A549 (cell line): ENCODE results near the gene EPN2. TPM values are rescaled to one million over a fixed set of nuclear protein-coding genes. Genes with fewer than 3 reads are reported as not detected.

ENCODE experiments used
- ATAC-seq, 2 experiments: fragments of 200-7000 bp in 1 of 2; fragments of >200 bp in 1 of 2; cut with Nextera tagmentation in 1 of 2; cut with Tn5 transposase in 1 of 2; 3 replicates each; pipeline versions ENCODE4 v1.8.0 to v1.9.1; 2018 to 2020; ENCODE audit warnings: mild to moderate bottlenecking in 1 of 2, moderate library complexity in 1 of 2
- CTCF ChIA-PET: fragments of 300-600 bp; sonication (Branson Sonifier 250); formaldehyde crosslinking; extraction: SDS; loops from one replicate; lab custom pipeline; 2021; ENCODE audit warnings: antibody characterized with exemption, inconsistent platforms; lab: Yijun Ruan, JAX
- POLR2A ChIA-PET: fragments of 350-600 bp; formaldehyde crosslinking; extraction: SDS; loops from one replicate; lab custom pipeline; 2021; ENCODE audit warnings: antibody characterized with exemption, inconsistent platforms; lab: Yijun Ruan, JAX
- DNase-seq, 2 experiments: peaks; one replicate each; pipeline versions ENCODE4 v3.0.0 to v3.0.0-alpha.2; 2011 to 2016; ENCODE audit warnings: low read depth in 1 of 2, low spot score in 1 of 2
- FAIRE-seq: peaks from 2 replicates; lab custom pipeline; 2011; peaks lifted over from hg19 to GRCh38; lab: Jason Lieb, UNC
- H3K27ac ChIP-seq, 2 experiments: fragments of >200 bp; sonication (Bioruptor Twin); formaldehyde crosslinking; 3 replicates each; pipeline ENCODE4 v1.5.1; 2016 to 2017
- H3K4me1 ChIP-seq: fragments of >200 bp; sonication (Bioruptor Twin); formaldehyde crosslinking; 3 replicates; pipeline ENCODE4 v1.6.1; 2016
- H3K4me2 ChIP-seq: fragments of >200 bp; sonication (Bioruptor Twin); formaldehyde crosslinking; 3 replicates; pipeline ENCODE4 v1.6.1; 2016
- H3K4me3 ChIP-seq: fragments of >200 bp; sonication (Bioruptor Twin); formaldehyde crosslinking; 3 replicates; pipeline ENCODE4 v1.5.1; 2016
- H3K9me3 ChIP-seq: fragments of >200 bp; sonication (Bioruptor Twin); formaldehyde crosslinking; 3 replicates; pipeline ENCODE4 v1.6.1; 2016
- ATOH8 ChIP-seq: fragments of 250-450 bp; sonication (Bioruptor Pico); IDR thresholded peaks from 2 replicates; pipeline ENCODE4 v1.5.0; 2020; ENCODE audit warnings: low read depth, mild to moderate bottlenecking, moderate library complexity
- BCL3 ChIP-seq: fragments of >200 bp; sonication (Bioruptor Twin); formaldehyde crosslinking; IDR thresholded peaks from 3 replicates; pipeline ENCODE4 v1.6.1; 2016
- CBX2 ChIP-seq: fragments of 200-600 bp; sonication (generic); IDR thresholded peaks from 2 replicates; pipeline ENCODE4 v1.6.1; 2016; ENCODE audit warnings: low read depth, mild to moderate bottlenecking, borderline replicate concordance
- CBX8 ChIP-seq: fragments of 200-600 bp; sonication (generic); IDR thresholded peaks from 2 replicates; pipeline ENCODE4 v1.6.1; 2016
- CEBPB ChIP-seq, 2 experiments: fragments of >200 bp in 1 of 2; sonication (Bioruptor Twin) in 1 of 2; formaldehyde crosslinking in 1 of 2; IDR thresholded peaks; 2 replicates each; pipeline ENCODE4 v1.6.1; 2012 to 2016
- CHD2 ChIP-seq: fragments of 150-350 bp; IDR thresholded peaks from 2 replicates; pipeline ENCODE4 v1.6.1; 2014; ENCODE audit warnings: low read length; ENCODE audit not compliant: partially characterized antibody
- E2F6 ChIP-seq: IDR thresholded peaks from 2 replicates; pipeline ENCODE4 v1.6.1; 2012; ENCODE audit warnings: low read depth, borderline replicate concordance
- EHMT2 ChIP-seq: fragments of 200-600 bp; sonication (generic); IDR thresholded peaks from 2 replicates; pipeline ENCODE4 v1.6.1; 2016; ENCODE audit warnings: antibody characterized with exemption, low read depth, mild to moderate bottlenecking, moderate library complexity
- FOSB ChIP-seq: fragments of 250-450 bp; sonication (Bioruptor Pico); IDR thresholded peaks from 2 replicates; pipeline ENCODE4 v1.5.0; 2020; ENCODE audit warnings: mild to moderate bottlenecking, moderate library complexity
- FOSL2 ChIP-seq, 2 experiments: fragments of 450-650 bp in 1 of 2; fragments of >200 bp in 1 of 2; sonication (Bioruptor Twin) in 1 of 2; formaldehyde crosslinking; IDR thresholded peaks; 2 replicates each; pipeline versions ENCODE4 v1.5.0 to v1.6.1; 2016 to 2020; ENCODE audit warnings: mild to moderate bottlenecking in 1 of 2, moderate library complexity in 1 of 2
- HDAC2 ChIP-seq: fragments of 200-600 bp; sonication (generic); IDR thresholded peaks from 2 replicates; pipeline ENCODE4 v1.6.1; 2016
- HMGXB4 ChIP-seq: fragments of 250-450 bp; sonication (Bioruptor Pico); IDR thresholded peaks from 2 replicates; pipeline ENCODE4 v1.5.0; 2021; ENCODE audit warnings: mild to moderate bottlenecking, moderate library complexity, borderline replicate concordance
- JUN ChIP-seq, 2 experiments: fragments of >200 bp; sonication (Bioruptor Twin); formaldehyde crosslinking; IDR thresholded peaks; 2 replicates in 1 of 2; 3 replicates in 1 of 2; pipeline ENCODE4 v1.6.1; 2016 to 2017
- MAX ChIP-seq: IDR thresholded peaks from 2 replicates; pipeline ENCODE4 v1.6.1; 2012
- NFE2L2 ChIP-seq: fragments of 150-350 bp; conservative IDR thresholded peaks from 2 replicates; pipeline ENCODE4 v1.6.1; 2014; ENCODE audit warnings: low read length
- NPAS2 ChIP-seq: fragments of 250-450 bp; sonication (Bioruptor Pico); IDR thresholded peaks from 2 replicates; pipeline ENCODE4 v1.8.0; 2022; ENCODE audit warnings: mild to moderate bottlenecking, moderate library complexity, borderline replicate concordance
- NR3C1 ChIP-seq: fragments of >200 bp; sonication (Bioruptor Twin); formaldehyde crosslinking; IDR thresholded peaks from 3 replicates; pipeline ENCODE4 v1.6.1; 2017
- PBX3 ChIP-seq: IDR thresholded peaks from 2 replicates; pipeline ENCODE4 v1.6.1; 2012
- PHF8 ChIP-seq: fragments of 200-600 bp; sonication (generic); IDR thresholded peaks from 2 replicates; pipeline ENCODE4 v1.6.1; 2016; ENCODE audit warnings: low read depth, mild to moderate bottlenecking, antibody characterized with exemption, moderate library complexity, borderline replicate concordance
- RAD21 ChIP-seq, 2 experiments: fragments of >200 bp in 1 of 2; sonication (Bioruptor Twin) in 1 of 2; formaldehyde crosslinking in 1 of 2; IDR thresholded peaks in 1 of 2; conservative IDR thresholded peaks in 1 of 2; 2 replicates in 1 of 2; 3 replicates in 1 of 2; pipeline ENCODE4 v1.6.1; 2012 to 2018; ENCODE audit warnings: inconsistent platforms in 1 of 2
- RFX5 ChIP-seq: fragments of 450-650 bp; IDR thresholded peaks from 2 replicates; pipeline ENCODE4 v1.7.1; 2014; ENCODE audit warnings: antibody characterized with exemption, mild to moderate bottlenecking, moderate library complexity
- RNF2 ChIP-seq: fragments of 200-600 bp; sonication (generic); IDR thresholded peaks from 2 replicates; pipeline ENCODE4 v1.6.1; 2016; ENCODE audit warnings: low read depth, mild to moderate bottlenecking, antibody characterized with exemption, moderate library complexity, borderline replicate concordance
- TFCP2L1 ChIP-seq: fragments of 250-450 bp; sonication (Bioruptor Pico); IDR thresholded peaks from 2 replicates; pipeline ENCODE4 v1.5.0; 2021; ENCODE audit warnings: mild to moderate bottlenecking
- TP53 ChIP-seq: fragments of 250-450 bp; sonication (Bioruptor Pico); IDR thresholded peaks from 2 replicates; pipeline ENCODE4 v1.5.0; 2021; ENCODE audit warnings: mild to moderate bottlenecking, moderate library complexity
- ZFP36 ChIP-seq: fragments of 450-650 bp; IDR thresholded peaks from 2 replicates; pipeline ENCODE4 v1.6.1; 2014; ENCODE audit warnings: borderline replicate concordance; ENCODE audit not compliant: partially characterized antibody
- ZSCAN20 ChIP-seq: fragments of 250-450 bp; sonication (Bioruptor Pico); IDR thresholded peaks from 2 replicates; pipeline ENCODE4 v1.8.0; 2022; ENCODE audit warnings: mild to moderate bottlenecking, moderate library complexity
- WGBS: methylation state at CpG from one replicate; pipeline ENCODE4 v1.1.6; 2017; ENCODE audit errors: missing lambda C conversion rate; 5-methylcytosine and 5-hydroxymethylcytosine counted together
- polyA plus RNA-seq, 4 experiments: library from polyadenylated mRNA; depleted of rRNA in 3 of 4; stranded (reverse); fragments of >200 nt; fragmentation: RNase III in 1 of 4; extraction: RNeasy Plus Mini Kit Qiagen cat#74134 plus additional on column Dnase treatment in 1 of 4; gene quantifications; 2 replicates in 3 of 4; 3 replicates in 1 of 4; pipeline ENCODE4 v1.2.3, GENCODE V29; 2011 to 2017

EPN2 gene
- polyA plus RNA-seq, 2 of the 4 experiments (the other 2 are of a cell fraction): 32.1 to 33.8 TPM

- no peak for DNase-seq
- Histone ChIP-seq H3K27ac (no peak overlapping the region), H3K9me3 (no peaks in the 10 kb centered on the region), H3K4me3 (no peak overlapping the region), H3K4me1 (peaks cover 16% of the 10 kb centered on the region), H3K4me2 (no peak overlapping the region)
- WGBS: 83% methylated on average over 3 of the region's 3 CpGs
- POLR2A ChIA-PET: no interaction called here
- TF ChIP-seq NFE2L2: no peak
- TF ChIP-seq ZSCAN20: no peak
- no peak for TF ChIP-seq HDAC2
- TF ChIP-seq NR3C1: no peak
- no peak for TF ChIP-seq RFX5
- FAIRE-seq: no peak
- CTCF ChIA-PET: interaction anchor here (1.4 to 1.7 kb wide), 2 partner anchors 22 to 177 kb away, joined by 3 to 5 read pairs; no protein-coding TSS in a partner anchor
- no peak for ATAC-seq
These were observed 32.5 kb downstream of the EPN2 start for GRCh38 chr17:19269641-19270040.

GRCh38 chr17:19270347-19270703 lies 33.2 kb downstream of the EPN2 start:
- peaks cover 16% of the 10 kb centered on the region for H3K4me1 ChIP-seq
- H3K9me3 ChIP-seq: no peaks in the 10 kb centered on the region
- H3K4me2 ChIP-seq: no peak overlapping the region
- ChIA-PET POLR2A (no interaction called here), CTCF (interaction anchor here (1.7 kb wide), 1 partner anchor 23 kb away, joined by 5 read pairs; no protein-coding TSS in a partner anchor)
- H3K27ac ChIP-seq: no peak overlapping the region
- WGBS: 80% methylated on average over 3 of the region's 3 CpGs
- ATAC-seq (peak in 1 of 2 experiments; percentile 22; a peak in 2 of 6 replicates), FAIRE-seq (no peak), DNase-seq (no peak)
- H3K4me3 ChIP-seq: no peak overlapping the region
- TF ChIP-seq NPAS2 (CRISPR knock-in tag) (no peak), ATOH8 (CRISPR knock-in tag) (no peak), HDAC2 (no peak), CHD2 (no peak), TP53 (no peak), NR3C1 (no peak), CEBPB (IDR thresholded peaks at IDR 0.05) (no peak), CBX2 (no peak), BCL3 (no peak), FOSL2 (IDR thresholded peaks at IDR 0.05) (no peak), FOSL2 (CRISPR knock-in tag; IDR thresholded peaks at IDR 0.05) (no peak), RNF2 (no peak)

GRCh38 chr17:19270704-19271611 lies 33.8 kb downstream of the EPN2 start:
- Histone ChIP-seq H3K4me3 (no peak overlapping the region), H3K4me1 (peaks cover 16% of the 10 kb centered on the region), H3K9me3 (no peaks in the 10 kb centered on the region), H3K27ac (no peak overlapping the region), H3K4me2 (no peak overlapping the region)
- ChIA-PET CTCF (interaction anchor here (1.1 to 1.7 kb wide), 4 partner anchors 20 to 24 kb away, joined by 3 to 5 read pairs (median 4); no protein-coding TSS in a partner anchor), POLR2A (no interaction called here)
- DNase-seq (no peak), ATAC-seq (peak; percentile 67 to 82; a peak in 5 of 6 replicates), FAIRE-seq (no peak)
- WGBS: 89% methylated on average over 13 of the region's 13 CpGs
- TF ChIP-seq EHMT2 (no peak), PBX3 (no peak), ZFP36 (no peak), CHD2 (no peak), E2F6 (no peak), JUN (IDR thresholded peaks at IDR 0.05) (no peak), HMGXB4 (CRISPR knock-in tag) (no peak), NPAS2 (CRISPR knock-in tag) (no peak), PHF8 (no peak), FOSB (CRISPR knock-in tag) (no peak), CBX8 (no peak), RAD21 (conservative IDR thresholded peaks at IDR 0.05 in 1 of 2, IDR thresholded peaks at IDR 0.05 in 1 of 2) (no peak), ZSCAN20 (no peak), TFCP2L1 (no peak), MAX (no peak)
